Measurements from ENCODE around the gene SMIM44. TPM values are rescaled to one million over a fixed set of nuclear protein-coding genes. Genes with fewer than 3 reads are reported as not detected.

The SMIM44 gene
- polyA plus RNA-seq, 1 donor (not counting 4 experiments of a cell fraction or from before 2014, with no cell fraction given) = not detected

- no peaks in the 10 kb centered on the region for H3K27me3 ChIP-seq (ENCODE audit: control insufficient read depth, extremely low read depth, insufficient read depth, low read length)
- H3K79me2 ChIP-seq (ENCODE audit: control insufficient read depth, insufficient read depth, low read length) = peaks cover 15% of the 10 kb centered on the region
- no peaks in the 10 kb centered on the region for H3K9me3 ChIP-seq (ENCODE audit: control insufficient read depth, low read depth, low read length)
- FAIRE-seq = no peak
- no peak overlapping the region for H2AFZ ChIP-seq (ENCODE audit: control insufficient read depth, low read length)
- H3K9me1 ChIP-seq (ENCODE audit: control insufficient read depth, extremely low read depth, insufficient read depth, low read length) = peaks cover 2% of the 10 kb centered on the region
- H3K4me2 ChIP-seq (ENCODE audit: control insufficient read depth, extremely low read depth, insufficient read depth, low read depth, low read length) = no peak overlapping the region
- peaks cover 2% of the 10 kb centered on the region for H4K20me1 ChIP-seq (ENCODE audit: control insufficient read depth, extremely low read depth, insufficient read depth, low read length)
- dilution Hi-C loops (cut with MboI; ENCODE audit: extremely low pct_ligation_motif_present, low sequenced_read_pairs) = no loop called here
- no peak for DNase-seq (ENCODE audit: low read depth, low spot score)
- H3K4me1 ChIP-seq (ENCODE audit: control insufficient read depth, extremely low read depth, insufficient read depth, low read length) = no peaks in the 10 kb centered on the region
- no peak for TF ChIP-seq EZH2 (IDR thresholded peaks at IDR 0.05; ENCODE audit: low read length)
- no peak overlapping the region for H3K9ac ChIP-seq (ENCODE audit: control insufficient read depth, extremely low read depth, insufficient read depth, low read length)
- H3K27ac ChIP-seq (ENCODE audit: control insufficient read depth, insufficient read depth, low read length) = no peak overlapping the region
- H3K4me3 ChIP-seq (ENCODE audit: control insufficient read depth in 2 of 3, extremely low read depth in 1 of 3, insufficient read depth in 2 of 3, low read depth in 1 of 3, low read length in 3 of 3) = no peak overlapping the region
- H3K36me3 ChIP-seq (ENCODE audit: control insufficient read depth in 2 of 2, extremely low read depth in 1 of 2, insufficient read depth in 2 of 2, low read length in 2 of 2) = peaks cover 13 to 27% of the 10 kb centered on the region in 2 experiments
These were observed 10.4 kb upstream of the SMIM44 start for GRCh38 chr19:3493651-3494050.

- Histone ChIP-seq H3K9ac (ENCODE audit: control insufficient read depth, extremely low read depth, insufficient read depth, low read length) (no peak overlapping the region), H4K20me1 (ENCODE audit: control insufficient read depth, extremely low read depth, insufficient read depth, low read length) (peaks cover 2% of the 10 kb centered on the region), H3K9me3 (ENCODE audit: control insufficient read depth, low read depth, low read length) (no peaks in the 10 kb centered on the region), H3K79me2 (ENCODE audit: control insufficient read depth, insufficient read depth, low read length) (peaks cover 9% of the 10 kb centered on the region), H3K4me3 (ENCODE audit: control insufficient read depth in 2 of 3, extremely low read depth in 1 of 3, insufficient read depth in 2 of 3, low read depth in 1 of 3, low read length in 3 of 3) (no peak overlapping the region), H3K4me2 (ENCODE audit: control insufficient read depth, extremely low read depth, insufficient read depth, low read depth, low read length) (no peak overlapping the region), H3K4me1 (ENCODE audit: control insufficient read depth, extremely low read depth, insufficient read depth, low read length) (no peaks in the 10 kb centered on the region), H3K36me3 (ENCODE audit: control insufficient read depth in 2 of 2, extremely low read depth in 1 of 2, insufficient read depth in 2 of 2, low read length in 2 of 2) (peaks cover 13 to 27% of the 10 kb centered on the region in 2 experiments), H3K27me3 (ENCODE audit: control insufficient read depth, extremely low read depth, insufficient read depth, low read length) (no peaks in the 10 kb centered on the region), H3K9me1 (ENCODE audit: control insufficient read depth, extremely low read depth, insufficient read depth, low read length) (peaks cover 2% of the 10 kb centered on the region), H3K27ac (ENCODE audit: control insufficient read depth, insufficient read depth, low read length) (no peak overlapping the region), H2AFZ (ENCODE audit: control insufficient read depth, low read length) (no peak overlapping the region)
- TF ChIP-seq EZH2 (IDR thresholded peaks at IDR 0.05; ENCODE audit: low read length) = no peak
- TF ChIP-seq CTCF (optimal IDR thresholded peaks at IDR 0.05 in 1 of 3, IDR thresholded peaks at IDR 0.05 in 1 of 3, conservative IDR thresholded peaks at IDR 0.05 in 1 of 3; ENCODE audit: extremely low read depth in 1 of 3, insufficient read depth in 2 of 3, low read length in 3 of 3) = no peak
- DNase-seq (ENCODE audit: low read depth, low spot score) (no peak), FAIRE-seq (no peak)
- dilution Hi-C loops (cut with MboI; ENCODE audit: extremely low pct_ligation_motif_present, low sequenced_read_pairs) = no loop called here
These were observed 9.7 kb upstream of the SMIM44 start for GRCh38 chr19:3492919-3493318.
